ENCODE results near the gene SRGAP2B.
"Not testable (repeated sequence)": the region's sequence is repeated elsewhere in the genome, so short reads cannot be mapped to it uniquely, and the experiment has no call there.

DNA sequence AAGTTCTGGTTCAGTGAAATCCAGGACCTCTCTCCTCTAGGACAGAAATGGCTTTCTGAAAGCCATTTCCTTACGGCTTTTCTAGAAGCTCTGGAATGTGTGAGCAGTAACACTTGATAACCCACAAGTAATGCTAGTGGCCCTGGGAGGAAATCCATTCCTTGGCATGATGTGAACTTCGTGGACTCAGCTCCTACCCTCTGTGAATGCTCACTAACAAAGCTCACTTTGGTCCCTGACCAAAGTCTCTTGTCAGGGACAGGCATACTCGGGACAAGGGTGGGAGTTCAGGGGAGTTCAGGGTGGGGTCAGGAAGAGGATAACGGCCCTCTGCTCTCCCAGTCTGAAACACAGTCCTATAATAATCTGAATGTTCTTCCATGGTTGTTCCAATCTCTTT lies 172.3 kb downstream of the SRGAP2B start:
- TF ChIP-seq, protein P1, sequence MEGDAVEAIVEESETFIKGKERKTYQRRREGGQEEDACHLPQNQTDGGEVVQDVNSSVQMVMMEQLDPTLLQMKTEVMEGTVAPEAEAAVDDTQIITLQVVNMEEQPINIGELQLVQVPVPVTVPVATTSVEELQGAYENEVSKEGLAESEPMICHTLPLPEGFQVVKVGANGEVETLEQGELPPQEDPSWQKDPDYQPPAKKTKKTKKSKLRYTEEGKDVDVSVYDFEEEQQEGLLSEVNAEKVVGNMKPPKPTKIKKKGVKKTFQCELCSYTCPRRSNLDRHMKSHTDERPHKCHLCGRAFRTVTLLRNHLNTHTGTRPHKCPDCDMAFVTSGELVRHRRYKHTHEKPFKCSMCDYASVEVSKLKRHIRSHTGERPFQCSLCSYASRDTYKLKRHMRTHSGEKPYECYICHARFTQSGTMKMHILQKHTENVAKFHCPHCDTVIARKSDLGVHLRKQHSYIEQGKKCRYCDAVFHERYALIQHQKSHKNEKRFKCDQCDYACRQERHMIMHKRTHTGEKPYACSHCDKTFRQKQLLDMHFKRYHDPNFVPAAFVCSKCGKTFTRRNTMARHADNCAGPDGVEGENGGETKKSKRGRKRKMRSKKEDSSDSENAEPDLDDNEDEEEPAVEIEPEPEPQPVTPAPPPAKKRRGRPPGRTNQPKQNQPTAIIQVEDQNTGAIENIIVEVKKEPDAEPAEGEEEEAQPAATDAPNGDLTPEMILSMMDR (IDR thresholded peaks at IDR 0.05; ENCODE audit: low read depth, low read length, missing input control), result not testable (repeated sequence)
- TF ChIP-seq, protein P2, sequence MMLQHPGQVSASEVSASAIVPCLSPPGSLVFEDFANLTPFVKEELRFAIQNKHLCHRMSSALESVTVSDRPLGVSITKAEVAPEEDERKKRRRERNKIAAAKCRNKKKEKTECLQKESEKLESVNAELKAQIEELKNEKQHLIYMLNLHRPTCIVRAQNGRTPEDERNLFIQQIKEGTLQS (IDR thresholded peaks at IDR 0.05), result not testable (repeated sequence)
- TF ChIP-seq, protein P3, sequence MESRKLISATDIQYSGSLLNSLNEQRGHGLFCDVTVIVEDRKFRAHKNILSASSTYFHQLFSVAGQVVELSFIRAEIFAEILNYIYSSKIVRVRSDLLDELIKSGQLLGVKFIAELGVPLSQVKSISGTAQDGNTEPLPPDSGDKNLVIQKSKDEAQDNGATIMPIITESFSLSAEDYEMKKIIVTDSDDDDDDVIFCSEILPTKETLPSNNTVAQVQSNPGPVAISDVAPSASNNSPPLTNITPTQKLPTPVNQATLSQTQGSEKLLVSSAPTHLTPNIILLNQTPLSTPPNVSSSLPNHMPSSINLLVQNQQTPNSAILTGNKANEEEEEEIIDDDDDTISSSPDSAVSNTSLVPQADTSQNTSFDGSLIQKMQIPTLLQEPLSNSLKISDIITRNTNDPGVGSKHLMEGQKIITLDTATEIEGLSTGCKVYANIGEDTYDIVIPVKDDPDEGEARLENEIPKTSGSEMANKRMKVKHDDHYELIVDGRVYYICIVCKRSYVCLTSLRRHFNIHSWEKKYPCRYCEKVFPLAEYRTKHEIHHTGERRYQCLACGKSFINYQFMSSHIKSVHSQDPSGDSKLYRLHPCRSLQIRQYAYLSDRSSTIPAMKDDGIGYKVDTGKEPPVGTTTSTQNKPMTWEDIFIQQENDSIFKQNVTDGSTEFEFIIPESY (IDR thresholded peaks at IDR 0.05), result not testable (repeated sequence)
- not testable (repeated sequence) for TF ChIP-seq GABPA (IDR thresholded peaks at IDR 0.05 in 1 of 2, conservative IDR thresholded peaks at IDR 0.05 in 1 of 2); JUND (IDR thresholded peaks at IDR 0.05)

All from liver (tissue), 3 donors.